OCI-LY1 (cell line): ENCODE data around the gene RTL9.
"Not testable (repeated sequence)": the region's sequence is repeated elsewhere in the genome, so short reads cannot be mapped to it uniquely, and the experiment has no call there.

Experiments
- H2AFZ ChIP-seq: fragments of 200-600 bp; sonication (generic), shearing (Covaris generic); 2 replicates; pipeline ENCODE4 v1.6.0; 2014; ENCODE audit warnings: antibody characterized with exemption, mild to moderate bottlenecking, low read length
- H3F3A ChIP-seq: fragments of 200-600 bp; sonication (generic), shearing (Covaris generic); 2 replicates; pipeline ENCODE4 v1.6.0; 2014; ENCODE audit warnings: mild to moderate bottlenecking, antibody characterized with exemption, low read length, moderate library complexity; ENCODE audit not compliant: insufficient read depth
- H3K27ac ChIP-seq: fragments of 200-600 bp; sonication (generic); 2 replicates; pipeline ENCODE4 v1.5.1; 2014; ENCODE audit warnings: low read length, mixed run types, mild to moderate bottlenecking, low read depth; ENCODE audit not compliant: poor library complexity, severe bottlenecking
- H3K27me3 ChIP-seq: fragments of 200-600 bp; sonication (generic); 2 replicates; pipeline ENCODE4 v1.6.0; 2014; ENCODE audit warnings: antibody characterized with exemption, mild to moderate bottlenecking, low read length, moderate library complexity; ENCODE audit not compliant: insufficient read depth
- H3K36me3 ChIP-seq: fragments of 200-600 bp; sonication (generic); 2 replicates; pipeline ENCODE4 v1.6.1; 2014; ENCODE audit warnings: mild to moderate bottlenecking, antibody characterized with exemption, low read length, moderate library complexity, mixed read lengths; ENCODE audit not compliant: insufficient read depth
- H3K4me1 ChIP-seq: fragments of 200-600 bp; sonication (generic); 2 replicates; pipeline ENCODE4 v1.5.1; 2014; ENCODE audit warnings: mild to moderate bottlenecking, low read length, moderate library complexity; ENCODE audit not compliant: insufficient read depth, severe bottlenecking
- H3K4me2 ChIP-seq: fragments of 200-600 bp; sonication (generic), shearing (Covaris generic); 2 replicates; pipeline ENCODE4 v1.6.1; 2014; ENCODE audit warnings: low read length
- H3K4me3 ChIP-seq: fragments of 200-600 bp; sonication (generic); 2 replicates; pipeline ENCODE4 v1.5.1; 2014; ENCODE audit warnings: low read length, low read depth, mild to moderate bottlenecking, mixed read lengths; ENCODE audit not compliant: poor library complexity, severe bottlenecking
- H3K79me2 ChIP-seq: fragments of 200-600 bp; shearing (Covaris generic); 2 replicates; pipeline ENCODE4 v1.6.1; 2016; ENCODE audit warnings: mixed run types, low read length, mixed read lengths; ENCODE audit not compliant: insufficient read depth
- H3K9ac ChIP-seq: fragments of 200-600 bp; sonication (generic), shearing (Covaris generic); 2 replicates; pipeline ENCODE4 v1.6.1; 2014; ENCODE audit warnings: mild to moderate bottlenecking, low read length, mixed read lengths
- H3K9me2 ChIP-seq: fragments of 200-600 bp; sonication (generic), shearing (Covaris generic); 2 replicates; pipeline ENCODE4 v1.6.1; 2014; ENCODE audit warnings: low read depth, mild to moderate bottlenecking, low read length, mixed read lengths
- H3K9me3 ChIP-seq: fragments of 200-600 bp; shearing (Covaris generic); 2 replicates; pipeline ENCODE4 v1.6.1; 2014; ENCODE audit warnings: low read length, mixed read lengths
- H4K20me1 ChIP-seq: fragments of 200-600 bp; sonication (generic), shearing (Covaris generic); 2 replicates; pipeline ENCODE4 v1.6.0; 2016; ENCODE audit warnings: mild to moderate bottlenecking, low read length; ENCODE audit not compliant: insufficient read depth
- CTCF ChIP-seq: fragments of 200-600 bp; sonication (generic), shearing (Covaris generic); IDR thresholded peaks from 2 replicates; pipeline ENCODE4 v1.5.1; 2017; ENCODE audit warnings: mild to moderate bottlenecking, antibody characterized with exemption, low read length, moderate library complexity, mixed read lengths
- EZH2 ChIP-seq: fragments of 200-600 bp; sonication (generic), shearing (Covaris generic); IDR thresholded peaks from 2 replicates; pipeline ENCODE4 v1.8.0; 2017; ENCODE audit warnings: borderline replicate concordance, mixed run types, mild to moderate bottlenecking, antibody characterized with exemption, low read length, moderate library complexity, mixed read lengths

The RTL9 gene

DNA sequence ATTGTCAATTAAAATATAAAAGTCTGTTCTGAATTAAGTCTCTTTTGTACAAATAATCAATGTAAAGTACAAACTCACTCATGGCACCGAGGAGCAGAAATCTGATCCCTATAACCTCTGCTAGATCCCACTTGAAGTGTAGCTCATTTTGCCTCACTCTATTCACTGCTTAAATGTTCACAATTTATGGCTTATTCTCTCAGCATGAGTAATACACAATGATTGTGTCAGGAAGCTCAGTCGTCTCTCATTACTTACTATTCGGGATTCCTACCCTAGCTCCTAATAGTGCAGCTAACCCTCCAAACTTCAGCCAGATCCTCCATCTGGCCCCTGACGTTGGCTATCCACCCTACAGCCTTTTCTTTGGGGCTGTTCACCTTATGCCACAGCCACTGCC is 36.0 kb upstream of the RTL9 start:
- no peak overlapping the region for H3K4me3 ChIP-seq
- H3K4me1 ChIP-seq, result peaks cover 15% of the 10 kb centered on the region
- no peaks in the 10 kb centered on the region for H3K36me3 ChIP-seq
- no peaks in the 10 kb centered on the region for H3K9me3 ChIP-seq
- H3K4me2 ChIP-seq, result no peak overlapping the region
- H3K9ac ChIP-seq, result no peak overlapping the region
- no peak overlapping the region for H3K27ac ChIP-seq
- H3K9me2 ChIP-seq, result no peaks in the 10 kb centered on the region
- no peaks in the 10 kb centered on the region for H3K27me3 ChIP-seq
- no peaks in the 10 kb centered on the region for H3F3A ChIP-seq
- no peaks in the 10 kb centered on the region for H4K20me1 ChIP-seq
- TF ChIP-seq CTCF (no peak), EZH2 (no peak)
- H3K79me2 ChIP-seq, result no peaks in the 10 kb centered on the region
- H2AFZ ChIP-seq, result no peak overlapping the region

DNA sequence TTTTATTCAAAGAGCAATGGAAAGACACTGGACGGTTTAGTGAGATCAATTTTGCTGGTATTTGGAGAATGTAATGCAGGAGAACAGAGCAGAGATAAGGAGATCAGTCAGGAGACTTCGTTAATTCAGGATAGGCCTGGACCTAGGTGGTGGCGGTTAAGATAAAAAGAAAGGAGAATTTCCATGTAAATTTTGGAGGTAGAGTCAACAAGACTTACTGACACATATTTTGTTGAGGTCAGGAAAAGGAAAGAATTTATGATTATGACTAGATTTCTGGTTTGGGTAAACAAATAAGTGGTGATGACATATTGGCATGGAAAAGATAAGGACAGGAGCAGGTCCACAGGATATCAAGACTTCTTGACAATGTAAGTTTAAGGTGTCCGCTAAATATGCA is 31.9 kb upstream of the RTL9 start:
- H3K27ac ChIP-seq, result no peak overlapping the region
- no peaks in the 10 kb centered on the region for H3K79me2 ChIP-seq
- H3F3A ChIP-seq, result no peaks in the 10 kb centered on the region
- no peak overlapping the region for H3K4me3 ChIP-seq
- no peak overlapping the region for H3K4me2 ChIP-seq
- H3K9me3 ChIP-seq, result no peaks in the 10 kb centered on the region
- H4K20me1 ChIP-seq, result no peaks in the 10 kb centered on the region
- no peaks in the 10 kb centered on the region for H3K9me2 ChIP-seq
- no peak overlapping the region for H2AFZ ChIP-seq
- H3K27me3 ChIP-seq, result no peaks in the 10 kb centered on the region
- no peaks in the 10 kb centered on the region for H3K4me1 ChIP-seq
- no peaks in the 10 kb centered on the region for H3K36me3 ChIP-seq
- no peak for TF ChIP-seq EZH2
- TF ChIP-seq CTCF, result no peak
- no peak overlapping the region for H3K9ac ChIP-seq

DNA sequence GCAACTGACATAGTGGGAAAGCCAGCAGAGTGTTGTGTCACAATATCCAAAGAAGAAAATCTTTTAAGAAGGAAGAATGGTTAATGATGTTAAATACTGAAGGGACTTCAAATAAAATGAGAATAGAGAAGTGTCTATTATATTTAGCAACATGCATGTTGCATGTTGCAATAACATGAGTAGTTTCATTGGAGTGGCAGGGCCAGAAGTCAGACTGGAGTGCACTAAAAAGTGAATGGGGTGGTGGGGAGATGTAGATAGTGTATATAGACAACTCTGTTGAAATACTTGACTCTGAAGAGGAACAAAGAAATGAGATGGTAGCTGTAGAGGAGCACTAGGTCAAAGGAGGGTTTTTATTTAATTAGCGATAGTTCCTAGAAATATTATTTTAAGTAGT is 31.3 kb upstream of the RTL9 start:
- no peak overlapping the region for H2AFZ ChIP-seq

GRCh38 chrX:110328613-110329012 is 30.0 kb upstream of the RTL9 start:
- not testable (repeated sequence) for H3K4me2 ChIP-seq, H3K27me3 ChIP-seq, H3K27ac ChIP-seq, H4K20me1 ChIP-seq, H3K36me3 ChIP-seq, H3K4me1 ChIP-seq, H3K9me3 ChIP-seq, H3K79me2 ChIP-seq, H2AFZ ChIP-seq, H3F3A ChIP-seq, H3K9ac ChIP-seq, H3K4me3 ChIP-seq, H3K9me2 ChIP-seq

More for the DNA sequence above, 31.3 kb upstream of the RTL9 start:
- H3K4me1 ChIP-seq, result no peaks in the 10 kb centered on the region
- H3K36me3 ChIP-seq, result no peaks in the 10 kb centered on the region
- H3F3A ChIP-seq, result no peaks in the 10 kb centered on the region
- TF ChIP-seq EZH2, result no peak
- no peak for TF ChIP-seq CTCF
- H3K9me3 ChIP-seq, result no peaks in the 10 kb centered on the region
- H3K79me2 ChIP-seq, result no peaks in the 10 kb centered on the region
- H3K9ac ChIP-seq, result no peak overlapping the region
- no peaks in the 10 kb centered on the region for H3K9me2 ChIP-seq
- no peak overlapping the region for H3K4me3 ChIP-seq
- no peak overlapping the region for H3K4me2 ChIP-seq
- H4K20me1 ChIP-seq, result no peaks in the 10 kb centered on the region
- no peak overlapping the region for H3K27ac ChIP-seq
- H3K27me3 ChIP-seq, result no peaks in the 10 kb centered on the region
